UCSD-AML1 (cell line): Measurements from ENCODE around the gene ULK1.

ENCODE experiments used
- DNase-seq: peaks from one replicate; lab custom pipeline; 2025; ENCODE audit not compliant: unreplicated experiment; lab: John Stamatoyannopoulos, UW

Gene ULK1

DNA sequence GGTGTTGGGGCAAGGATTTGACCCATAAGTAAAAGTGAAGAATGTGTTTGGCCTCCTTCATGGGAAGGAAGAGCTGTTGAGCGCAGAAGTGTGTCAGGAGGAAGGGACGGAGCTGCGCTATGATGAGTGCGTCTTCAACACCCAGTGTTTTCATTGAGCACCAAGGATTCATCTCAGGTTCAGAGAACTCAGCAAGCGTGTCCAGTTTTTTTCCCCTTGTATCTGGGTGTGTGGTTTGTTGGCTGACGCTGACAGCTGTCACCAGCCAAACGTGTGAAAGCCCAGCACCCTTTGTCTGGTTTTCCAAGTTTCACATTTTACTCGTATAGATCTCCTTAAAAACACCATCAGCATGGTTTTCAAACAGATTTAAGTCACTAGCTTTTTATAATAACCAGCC is 67.6 kb downstream of the ULK1 start:
- DNase-seq, result no peak

- DNase-seq, result no peak
Measured at GRCh38 chr12:131963381-131963780, 69.0 kb downstream of the ULK1 start.

DNA sequence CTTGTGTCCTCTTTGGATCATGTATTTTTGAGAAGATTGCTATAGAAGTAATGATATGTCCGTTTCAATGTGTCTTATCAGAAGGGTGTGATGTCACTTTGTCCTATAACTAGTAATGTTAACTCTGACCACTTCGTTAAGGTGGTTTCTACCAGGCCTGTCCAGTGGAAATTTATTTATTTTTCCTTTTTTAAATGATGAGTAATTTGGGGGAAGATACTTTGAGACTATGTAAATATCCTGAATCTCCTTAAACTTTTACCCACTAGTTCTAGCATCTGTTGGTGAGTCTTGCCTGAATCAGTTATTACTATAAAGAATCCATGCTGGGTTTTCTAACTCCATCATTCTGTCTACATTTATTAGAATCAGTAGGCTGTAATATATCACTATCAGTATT is 70.7 kb downstream of the ULK1 start:
- DNase-seq, result no peak

DNA sequence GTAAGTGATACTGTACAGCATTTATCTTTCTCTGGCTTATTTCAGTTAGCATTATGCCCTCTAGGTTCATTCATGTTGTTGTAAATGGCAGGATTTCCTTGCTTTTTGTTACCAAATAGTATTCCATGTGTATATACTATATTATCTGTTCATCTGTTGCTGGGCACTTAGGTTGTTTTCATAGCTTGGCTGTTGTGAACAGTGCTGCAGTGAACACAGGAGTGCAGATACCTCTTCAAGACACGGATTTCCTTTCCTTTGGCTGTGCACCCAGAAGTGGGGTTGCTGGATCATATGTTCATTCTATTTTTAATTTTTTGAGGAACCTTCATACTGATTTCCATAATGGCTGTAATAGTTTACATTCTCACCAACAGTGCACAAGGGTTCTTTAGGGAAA is 76.8 kb downstream of the ULK1 start:
- DNase-seq, result no peak
